ENCODE measurements around the gene GSTM1.
"Not testable (repeated sequence)": the region's sequence is repeated elsewhere in the genome, so short reads cannot be mapped to it uniquely, and the experiment has no call there.

Gene GSTM1

GRCh38 chr1:109667452-109668122, 20.0 kb upstream of the GSTM1 start, which contains the start of gene GSTM2:
GSTM2 (plus strand) TSS chr1:109668057; CDS start chr1:109668116, 59 bp downstream.
- H3K36me3 ChIP-seq (ENCODE audit: control insufficient read depth, insufficient read depth, low read length) = no peaks in the 10 kb centered on the region
- no peaks in the 10 kb centered on the region for H3K27me3 ChIP-seq (ENCODE audit: control insufficient read depth, insufficient read depth, low read length)
- H3K9ac ChIP-seq (ENCODE audit: low read depth, low read length) = no peak within 1 kb of the TSS
- no peaks in the 10 kb centered on the region for H3K4me1 ChIP-seq (ENCODE audit: control insufficient read depth, insufficient read depth, low read length)
- no peaks in the 10 kb centered on the region for H3K9me3 ChIP-seq (ENCODE audit: control insufficient read depth, insufficient read depth, low read length)
- H3K4me3 ChIP-seq (ENCODE audit: low read depth, low read length) = peak within 1 kb of the TSS; percentile 43

GRCh38 chr1:109668123-109668775, 19.4 kb upstream of the GSTM1 start:
- H3K9me3 ChIP-seq (ENCODE audit: control insufficient read depth, insufficient read depth, low read length) = no peaks in the 10 kb centered on the region
- no peaks in the 10 kb centered on the region for H3K4me1 ChIP-seq (ENCODE audit: control insufficient read depth, insufficient read depth, low read length)
- peak overlapping the region; percentile 43 for H3K4me3 ChIP-seq (ENCODE audit: low read depth, low read length)
- no peaks in the 10 kb centered on the region for H3K36me3 ChIP-seq (ENCODE audit: control insufficient read depth, insufficient read depth, low read length)
- H3K27me3 ChIP-seq (ENCODE audit: control insufficient read depth, insufficient read depth, low read length) = no peaks in the 10 kb centered on the region
- no peak overlapping the region for H3K9ac ChIP-seq (ENCODE audit: low read depth, low read length)

- Histone ChIP-seq H3K27me3 (ENCODE audit: control insufficient read depth, insufficient read depth, low read length) (no peaks in the 10 kb centered on the region), H3K9ac (ENCODE audit: low read depth, low read length) (no peak overlapping the region), H3K4me1 (ENCODE audit: control insufficient read depth, insufficient read depth, low read length) (no peaks in the 10 kb centered on the region), H3K36me3 (ENCODE audit: control insufficient read depth, insufficient read depth, low read length) (no peaks in the 10 kb centered on the region), H3K4me3 (ENCODE audit: low read depth, low read length) (no peak overlapping the region), H3K9me3 (ENCODE audit: control insufficient read depth, insufficient read depth, low read length) (no peaks in the 10 kb centered on the region)
These were observed 18.2 kb upstream of the GSTM1 start for GRCh38 chr1:109669246-109669948.

- H3K36me3 ChIP-seq (ENCODE audit: control insufficient read depth, insufficient read depth, low read length); H3K4me3 ChIP-seq (ENCODE audit: low read depth, low read length); H3K4me1 ChIP-seq (ENCODE audit: control insufficient read depth, insufficient read depth, low read length); H3K27me3 ChIP-seq (ENCODE audit: control insufficient read depth, insufficient read depth, low read length); H3K9me3 ChIP-seq (ENCODE audit: control insufficient read depth, insufficient read depth, low read length); H3K9ac ChIP-seq (ENCODE audit: low read depth, low read length): not testable (repeated sequence)
These were observed 17.7 kb upstream of the GSTM1 start for GRCh38 chr1:109669949-109670302.

- H3K9ac ChIP-seq (ENCODE audit: low read depth, low read length) = no peak overlapping the region
- no peaks in the 10 kb centered on the region for H3K27me3 ChIP-seq (ENCODE audit: control insufficient read depth, insufficient read depth, low read length)
- H3K4me1 ChIP-seq (ENCODE audit: control insufficient read depth, insufficient read depth, low read length) = no peaks in the 10 kb centered on the region
- H3K9me3 ChIP-seq (ENCODE audit: control insufficient read depth, insufficient read depth, low read length) = no peaks in the 10 kb centered on the region
- no peaks in the 10 kb centered on the region for H3K36me3 ChIP-seq (ENCODE audit: control insufficient read depth, insufficient read depth, low read length)
- no peak overlapping the region for H3K4me3 ChIP-seq (ENCODE audit: low read depth, low read length)
These were observed 16.6 kb upstream of the GSTM1 start for GRCh38 chr1:109671067-109671466.

- not testable (repeated sequence) for H3K4me1 ChIP-seq (ENCODE audit: control insufficient read depth, insufficient read depth, low read length); H3K4me3 ChIP-seq (ENCODE audit: low read depth, low read length); H3K9me3 ChIP-seq (ENCODE audit: control insufficient read depth, insufficient read depth, low read length); H3K36me3 ChIP-seq (ENCODE audit: control insufficient read depth, insufficient read depth, low read length); H3K27me3 ChIP-seq (ENCODE audit: control insufficient read depth, insufficient read depth, low read length); H3K9ac ChIP-seq (ENCODE audit: low read depth, low read length)
These were observed 13.8 kb upstream of the GSTM1 start for GRCh38 chr1:109673861-109674260.

- H3K9ac ChIP-seq (ENCODE audit: low read depth, low read length); H3K4me1 ChIP-seq (ENCODE audit: control insufficient read depth, insufficient read depth, low read length); H3K36me3 ChIP-seq (ENCODE audit: control insufficient read depth, insufficient read depth, low read length); H3K4me3 ChIP-seq (ENCODE audit: low read depth, low read length); H3K27me3 ChIP-seq (ENCODE audit: control insufficient read depth, insufficient read depth, low read length); H3K9me3 ChIP-seq (ENCODE audit: control insufficient read depth, insufficient read depth, low read length): not testable (repeated sequence)
These were observed 10.8 kb upstream of the GSTM1 start for GRCh38 chr1:109676683-109677381.

- H3K27me3 ChIP-seq (ENCODE audit: control insufficient read depth, insufficient read depth, low read length) = no peaks in the 10 kb centered on the region
- no peaks in the 10 kb centered on the region for H3K36me3 ChIP-seq (ENCODE audit: control insufficient read depth, insufficient read depth, low read length)
- H3K4me1 ChIP-seq (ENCODE audit: control insufficient read depth, insufficient read depth, low read length) = no peaks in the 10 kb centered on the region
- H3K4me3 ChIP-seq (ENCODE audit: low read depth, low read length) = no peak overlapping the region
- no peaks in the 10 kb centered on the region for H3K9me3 ChIP-seq (ENCODE audit: control insufficient read depth, insufficient read depth, low read length)
- H3K9ac ChIP-seq (ENCODE audit: low read depth, low read length) = no peak overlapping the region
These were observed 10.2 kb upstream of the GSTM1 start for GRCh38 chr1:109677459-109677858.

- not testable (repeated sequence) for H3K27me3 ChIP-seq (ENCODE audit: control insufficient read depth, insufficient read depth, low read length); H3K9me3 ChIP-seq (ENCODE audit: control insufficient read depth, insufficient read depth, low read length); H3K36me3 ChIP-seq (ENCODE audit: control insufficient read depth, insufficient read depth, low read length); H3K4me3 ChIP-seq (ENCODE audit: low read depth, low read length); H3K4me1 ChIP-seq (ENCODE audit: control insufficient read depth, insufficient read depth, low read length); H3K9ac ChIP-seq (ENCODE audit: low read depth, low read length)
These were observed 9.0 kb upstream of the GSTM1 start for GRCh38 chr1:109678637-109679036.

- H3K36me3 ChIP-seq (ENCODE audit: control insufficient read depth, insufficient read depth, low read length); H3K27me3 ChIP-seq (ENCODE audit: control insufficient read depth, insufficient read depth, low read length); H3K4me3 ChIP-seq (ENCODE audit: low read depth, low read length); H3K9ac ChIP-seq (ENCODE audit: low read depth, low read length); H3K4me1 ChIP-seq (ENCODE audit: control insufficient read depth, insufficient read depth, low read length); H3K9me3 ChIP-seq (ENCODE audit: control insufficient read depth, insufficient read depth, low read length): not testable (repeated sequence)
These were observed 2.8 kb upstream of the GSTM1 start for GRCh38 chr1:109684777-109685176.

- H3K9ac ChIP-seq (ENCODE audit: low read depth, low read length); H3K27me3 ChIP-seq (ENCODE audit: control insufficient read depth, insufficient read depth, low read length); H3K4me3 ChIP-seq (ENCODE audit: low read depth, low read length); H3K4me1 ChIP-seq (ENCODE audit: control insufficient read depth, insufficient read depth, low read length); H3K36me3 ChIP-seq (ENCODE audit: control insufficient read depth, insufficient read depth, low read length); H3K9me3 ChIP-seq (ENCODE audit: control insufficient read depth, insufficient read depth, low read length): not testable (repeated sequence)
These were observed 2.2 kb upstream of the GSTM1 start for GRCh38 chr1:109685399-109685798.

GRCh38 chr1:109685890-109686289, 1.7 kb upstream of the GSTM1 start:
- not testable (repeated sequence) for H3K4me3 ChIP-seq (ENCODE audit: low read depth, low read length); H3K36me3 ChIP-seq (ENCODE audit: control insufficient read depth, insufficient read depth, low read length); H3K9ac ChIP-seq (ENCODE audit: low read depth, low read length); H3K9me3 ChIP-seq (ENCODE audit: control insufficient read depth, insufficient read depth, low read length); H3K27me3 ChIP-seq (ENCODE audit: control insufficient read depth, insufficient read depth, low read length); H3K4me1 ChIP-seq (ENCODE audit: control insufficient read depth, insufficient read depth, low read length)
